HL-60/S4 treated with retinoic acid at 250 ng/mL for 4 days and 3 days (cell line): Measurements from ENCODE around the gene METTL22.

ENCODE experiments used
- in situ Hi-C: fragments of 300-500 bp; cut with MboI; formaldehyde crosslinking; loops from 2 replicates; pipeline ENCODE4 v1.7.0; 2022; ENCODE audit warnings: low sequenced_read_pairs

The METTL22 gene, protein sequence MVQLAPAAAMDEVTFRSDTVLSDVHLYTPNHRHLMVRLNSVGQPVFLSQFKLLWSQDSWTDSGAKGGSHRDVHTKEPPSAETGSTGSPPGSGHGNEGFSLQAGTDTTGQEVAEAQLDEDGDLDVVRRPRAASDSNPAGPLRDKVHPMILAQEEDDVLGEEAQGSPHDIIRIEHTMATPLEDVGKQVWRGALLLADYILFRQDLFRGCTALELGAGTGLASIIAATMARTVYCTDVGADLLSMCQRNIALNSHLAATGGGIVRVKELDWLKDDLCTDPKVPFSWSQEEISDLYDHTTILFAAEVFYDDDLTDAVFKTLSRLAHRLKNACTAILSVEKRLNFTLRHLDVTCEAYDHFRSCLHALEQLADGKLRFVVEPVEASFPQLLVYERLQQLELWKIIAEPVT

DNA sequence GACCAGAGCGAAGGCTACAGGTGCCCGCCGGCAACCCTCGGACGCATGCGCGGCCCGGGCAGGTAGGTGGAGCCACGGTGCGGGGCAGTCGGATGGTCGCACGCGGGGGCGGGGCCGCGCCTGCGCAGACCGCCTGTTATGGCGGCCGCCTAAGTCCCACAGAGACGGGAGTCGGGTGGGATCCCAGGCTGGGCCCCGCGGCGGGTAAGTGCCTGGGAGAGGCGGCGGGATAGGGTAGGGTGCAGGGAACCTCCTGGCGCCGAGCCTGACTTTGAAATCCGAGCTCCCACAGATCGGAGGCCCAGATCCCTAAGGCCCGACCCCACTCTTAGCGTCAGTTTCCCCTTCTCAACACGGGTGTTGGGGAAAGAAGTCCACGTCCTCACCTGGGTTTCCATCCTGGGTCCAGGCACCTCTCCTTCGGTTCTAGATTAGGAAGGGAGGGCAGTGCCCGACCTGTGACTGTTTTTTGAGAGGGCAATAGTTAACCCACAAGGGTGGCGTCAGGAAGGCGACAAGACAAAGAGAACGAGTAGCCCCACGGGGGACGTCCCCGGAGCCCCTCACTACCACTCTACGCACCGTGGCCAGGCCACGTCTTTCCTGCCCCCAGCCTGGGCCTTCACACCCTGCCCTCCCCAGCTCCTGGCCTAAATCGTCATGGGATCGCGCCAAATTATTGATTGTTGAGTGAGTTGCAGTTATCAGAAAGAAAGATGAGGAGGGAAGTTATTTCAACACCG is at the start of gene METTL22:
TSS of gene METTL22 (plus strand) at position 127 of the 743 bp plus-strand sequence. CDS start 3,968 bp downstream, outside the sequence.
- in situ Hi-C loops: no loop called here

- in situ Hi-C loops: loop anchor here (10.0 to 25.0 kb wide), 2 partner anchors 73 to 215 kb away; partner anchors contain the start of genes PMM2 and TMEM186
Measured at GRCh38 chr16:8572063-8572918, 49.2 kb upstream of the METTL22 start.

DNA sequence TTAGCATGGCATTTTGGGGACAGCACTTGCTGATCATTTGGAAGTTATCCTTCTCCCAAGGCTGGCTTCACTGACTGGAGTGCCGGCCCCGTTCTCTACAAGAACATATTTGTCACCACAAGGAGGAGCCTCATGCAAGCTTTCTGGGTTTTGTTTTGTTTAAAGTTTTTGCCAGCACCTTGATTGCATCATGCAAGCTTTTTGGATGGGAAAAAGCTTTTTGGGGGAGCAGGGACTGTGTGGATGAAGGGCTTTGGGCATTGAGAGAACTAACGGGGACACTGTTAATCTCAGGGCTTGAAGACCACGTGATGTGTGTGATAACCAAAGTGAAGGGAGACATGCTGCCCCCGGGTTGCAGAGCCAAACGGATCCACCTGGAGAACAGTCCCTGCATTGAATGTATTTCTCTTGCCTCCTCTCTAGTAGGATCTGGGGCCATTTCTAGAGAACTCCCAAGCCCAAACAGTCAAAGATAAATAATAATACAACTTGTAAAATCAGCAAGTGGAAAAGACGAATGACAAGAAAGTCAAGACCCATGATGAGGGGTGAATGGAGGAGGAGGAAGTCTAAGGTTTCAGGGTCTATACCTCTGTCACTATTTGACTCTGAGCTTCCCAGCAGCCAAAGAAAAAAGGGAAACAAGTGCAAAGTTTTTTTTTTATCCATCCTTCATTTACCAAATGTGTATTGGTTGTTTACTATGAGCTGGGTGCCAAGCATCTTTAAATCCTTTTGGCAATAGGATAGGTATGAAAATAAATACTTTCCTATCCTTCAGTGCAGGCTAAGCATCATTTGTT is 48.4 kb upstream of the METTL22 start:
- in situ Hi-C loops: loop anchor here (10.0 to 25.0 kb wide), 2 partner anchors 72 to 214 kb away; partner anchors contain the start of genes PMM2 and TMEM186

- in situ Hi-C loops: loop anchor here (10.0 kb wide), 1 partner anchor 69 kb away; no protein-coding TSS in a partner anchor
Measured at GRCh38 chr16:8575399-8575798, 46.1 kb upstream of the METTL22 start.

GRCh38 chr16:8576141-8577004 is 45.1 kb upstream of the METTL22 start:
- in situ Hi-C loops: loop anchor here (10.0 kb wide), 1 partner anchor 68 kb away; no protein-coding TSS in a partner anchor

GRCh38 chr16:8577678-8578304 is 43.7 kb upstream of the METTL22 start:
- in situ Hi-C loops: loop anchor here (10.0 kb wide), 1 partner anchor 67 kb away; no protein-coding TSS in a partner anchor

GRCh38 chr16:8579559-8579958 is 41.9 kb upstream of the METTL22 start:
- in situ Hi-C loops: loop anchor here (10.0 kb wide), 1 partner anchor 65 kb away; no protein-coding TSS in a partner anchor

- in situ Hi-C loops: no loop called here
Measured at GRCh38 chr16:8581831-8582580, 39.5 kb upstream of the METTL22 start.

GRCh38 chr16:8583199-8583598 is 38.3 kb upstream of the METTL22 start:
- in situ Hi-C loops: no loop called here

DNA sequence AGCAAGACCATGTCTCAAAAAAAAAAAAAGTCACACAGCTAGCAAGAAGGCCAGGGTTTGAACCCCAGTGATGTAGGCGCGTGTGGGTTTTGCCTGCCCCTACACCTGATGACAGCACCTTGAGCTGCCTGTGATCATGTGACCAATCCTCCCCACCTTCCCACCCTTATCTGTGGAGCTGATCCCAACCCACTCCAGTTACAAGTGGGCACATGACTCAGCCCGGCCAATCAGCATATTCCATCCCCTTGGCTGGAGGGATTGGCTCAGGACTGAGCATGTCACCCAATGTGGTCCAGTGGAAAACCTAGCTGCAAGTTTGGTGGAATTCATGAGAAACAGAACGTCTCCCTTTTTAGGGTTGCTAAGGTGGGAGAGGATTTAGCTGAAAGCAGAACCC is 37.8 kb upstream of the METTL22 start:
- in situ Hi-C loops: no loop called here

GRCh38 chr16:8585041-8585440 is 36.5 kb upstream of the METTL22 start:
- in situ Hi-C loops: no loop called here

GRCh38 chr16:8585857-8586256 is 35.6 kb upstream of the METTL22 start:
- in situ Hi-C loops: no loop called here

- in situ Hi-C loops: no loop called here
Measured at GRCh38 chr16:8587065-8587464, 34.4 kb upstream of the METTL22 start.

GRCh38 chr16:8588682-8589056 is 32.8 kb upstream of the METTL22 start:
- in situ Hi-C loops: no loop called here

GRCh38 chr16:8589057-8589899 is 32.2 kb upstream of the METTL22 start:
- in situ Hi-C loops: no loop called here

GRCh38 chr16:8589900-8590688 is 31.4 kb upstream of the METTL22 start, which contains the start of gene TMEM114:
TSS of gene TMEM114 (minus strand) at chr16:8590511. CDS start at chr16:8589838, 673 bp downstream.
- in situ Hi-C loops: no loop called here
